HG03066 (cell line): Measurements from ENCODE around the gene ZBTB20.

Source experiments
- ATAC-seq: cut with Tn5 transposase; IDR thresholded peaks from one replicate; pipeline ENCODE4 v1.9.1; 2021; ENCODE audit warnings: low read depth; ENCODE audit not compliant: unreplicated experiment

Gene ZBTB20

GRCh38 chr3:114510201-114510600, 636.9 kb downstream of the ZBTB20 start:
- ATAC-seq, result no peak

GRCh38 chr3:114509756-114510155, 637.3 kb downstream of the ZBTB20 start:
- ATAC-seq, result no peak

- ATAC-seq, result no peak
Observed at GRCh38 chr3:114508976-114509375, 638.1 kb downstream of the ZBTB20 start.

GRCh38 chr3:114508208-114508607, 638.9 kb downstream of the ZBTB20 start:
- ATAC-seq, result no peak

- no peak for ATAC-seq
Observed at GRCh38 chr3:114506591-114507300, 640.3 kb downstream of the ZBTB20 start.

GRCh38 chr3:114504941-114505628, 642.0 kb downstream of the ZBTB20 start:
- no peak for ATAC-seq

GRCh38 chr3:114502204-114502603, 644.9 kb downstream of the ZBTB20 start:
- no peak for ATAC-seq

- ATAC-seq, result peak; percentile 66
Observed at GRCh38 chr3:114499976-114500375, 647.1 kb downstream of the ZBTB20 start.

- ATAC-seq, result no peak
Observed at GRCh38 chr3:114498539-114499370, 648.3 kb downstream of the ZBTB20 start.

GRCh38 chr3:114496874-114497273, 650.2 kb downstream of the ZBTB20 start:
- ATAC-seq, result no peak

GRCh38 chr3:114496466-114496865, 650.6 kb downstream of the ZBTB20 start:
- no peak for ATAC-seq

GRCh38 chr3:114496021-114496434, 651.1 kb downstream of the ZBTB20 start:
- no peak for ATAC-seq

GRCh38 chr3:114494498-114494897, 652.6 kb downstream of the ZBTB20 start:
- no peak for ATAC-seq

- ATAC-seq, result no peak
Observed at GRCh38 chr3:114490829-114491228, 656.3 kb downstream of the ZBTB20 start.

- ATAC-seq, result no peak
Observed at GRCh38 chr3:114487502-114487901, 659.6 kb downstream of the ZBTB20 start.

GRCh38 chr3:114484919-114485318, 662.2 kb downstream of the ZBTB20 start:
- no peak for ATAC-seq

- no peak for ATAC-seq
Observed at GRCh38 chr3:114481113-114481512, 666.0 kb downstream of the ZBTB20 start.

GRCh38 chr3:114480442-114480841, 666.6 kb downstream of the ZBTB20 start:
- no peak for ATAC-seq

- ATAC-seq, result no peak
Observed at GRCh38 chr3:114478801-114479200, 668.3 kb downstream of the ZBTB20 start.

- no peak for ATAC-seq
Observed at GRCh38 chr3:114476511-114476910, 670.6 kb downstream of the ZBTB20 start.

- no peak for ATAC-seq
Observed at GRCh38 chr3:114471478-114471877, 675.6 kb downstream of the ZBTB20 start.
